HUDEP-2 (cell line): ENCODE data around the gene ST6GALNAC1.
"Not testable (repeated sequence)": the region's sequence is repeated elsewhere in the genome, so short reads cannot be mapped to it uniquely, and the experiment has no call there.

Experiments used
- DNase-seq, 76 experiments: peaks; one replicate each; lab custom pipeline; 2025; ENCODE audit not compliant: unreplicated experiment in 76 of 76; lab: John Stamatoyannopoulos, UW

ST6GALNAC1 gene

DNA sequence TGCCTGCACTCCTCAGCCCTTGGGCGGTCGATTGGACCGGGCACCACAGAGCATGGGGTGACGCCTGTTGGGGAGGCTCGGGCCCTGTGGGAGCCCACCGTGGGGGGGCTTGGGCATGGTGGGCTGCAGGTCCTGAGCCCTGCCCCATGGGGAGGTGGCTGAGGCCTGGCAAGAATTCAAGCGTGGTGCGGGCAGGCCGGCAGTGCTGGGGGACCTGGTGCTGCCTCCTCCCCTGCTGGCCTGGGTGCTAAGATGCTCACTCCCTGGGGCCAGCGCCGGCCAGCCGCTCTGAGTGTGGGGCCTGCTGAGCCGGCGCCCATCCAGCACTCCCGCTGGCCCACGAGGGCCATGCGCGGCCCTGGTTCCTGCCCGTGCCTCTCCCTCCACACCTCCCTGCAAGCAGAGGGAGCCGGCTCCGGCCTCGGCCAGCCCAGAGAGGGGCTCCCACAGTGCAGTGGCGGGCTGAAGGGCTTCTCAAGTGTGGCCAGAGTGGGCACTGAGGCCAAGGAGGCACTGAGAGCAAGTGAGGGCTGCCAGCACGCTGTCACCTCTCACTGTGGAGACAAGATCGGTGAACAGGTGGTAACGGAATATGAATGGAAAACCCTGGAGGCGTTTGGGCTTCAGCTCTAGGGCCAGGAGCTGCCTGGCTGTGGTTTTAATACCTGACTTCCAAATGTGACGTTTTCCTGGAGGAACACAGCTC is 28.5 kb downstream of the ST6GALNAC1 start:
- no peak for DNase-seq

DNA sequence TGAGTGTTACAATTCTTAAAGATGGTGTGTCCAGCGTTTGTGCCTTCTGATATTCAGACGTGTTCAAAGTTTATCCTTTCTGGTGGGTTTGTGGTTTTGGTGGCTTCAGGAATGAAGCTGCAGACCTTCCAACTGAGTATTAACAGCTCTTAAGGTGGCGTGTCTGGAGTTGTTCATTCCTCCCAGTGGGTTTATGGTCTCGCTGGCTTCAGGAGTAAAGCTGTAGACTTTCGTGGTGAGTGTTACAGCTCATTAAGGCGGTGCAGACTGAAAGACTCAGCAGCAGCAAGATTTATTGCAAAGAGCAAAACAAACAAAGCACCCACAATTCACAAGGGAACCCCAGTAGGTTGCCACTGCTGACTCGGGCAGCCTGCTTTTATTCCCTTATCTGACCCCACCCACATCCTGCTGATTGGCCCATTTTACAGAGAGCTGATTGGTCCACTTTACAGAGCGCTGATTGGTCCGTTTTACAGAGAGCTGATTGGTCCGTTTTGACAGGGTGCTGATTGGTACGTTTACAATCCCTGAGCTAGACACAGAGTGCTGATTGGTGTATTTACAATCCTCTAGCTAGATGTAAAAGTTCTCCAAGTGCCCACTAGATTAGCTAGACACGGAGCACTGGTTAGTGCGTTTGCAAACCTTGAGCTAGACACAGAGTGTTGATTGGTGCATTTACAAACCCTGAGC is 29.3 kb downstream of the ST6GALNAC1 start:
- not testable (repeated sequence) for DNase-seq

DNA sequence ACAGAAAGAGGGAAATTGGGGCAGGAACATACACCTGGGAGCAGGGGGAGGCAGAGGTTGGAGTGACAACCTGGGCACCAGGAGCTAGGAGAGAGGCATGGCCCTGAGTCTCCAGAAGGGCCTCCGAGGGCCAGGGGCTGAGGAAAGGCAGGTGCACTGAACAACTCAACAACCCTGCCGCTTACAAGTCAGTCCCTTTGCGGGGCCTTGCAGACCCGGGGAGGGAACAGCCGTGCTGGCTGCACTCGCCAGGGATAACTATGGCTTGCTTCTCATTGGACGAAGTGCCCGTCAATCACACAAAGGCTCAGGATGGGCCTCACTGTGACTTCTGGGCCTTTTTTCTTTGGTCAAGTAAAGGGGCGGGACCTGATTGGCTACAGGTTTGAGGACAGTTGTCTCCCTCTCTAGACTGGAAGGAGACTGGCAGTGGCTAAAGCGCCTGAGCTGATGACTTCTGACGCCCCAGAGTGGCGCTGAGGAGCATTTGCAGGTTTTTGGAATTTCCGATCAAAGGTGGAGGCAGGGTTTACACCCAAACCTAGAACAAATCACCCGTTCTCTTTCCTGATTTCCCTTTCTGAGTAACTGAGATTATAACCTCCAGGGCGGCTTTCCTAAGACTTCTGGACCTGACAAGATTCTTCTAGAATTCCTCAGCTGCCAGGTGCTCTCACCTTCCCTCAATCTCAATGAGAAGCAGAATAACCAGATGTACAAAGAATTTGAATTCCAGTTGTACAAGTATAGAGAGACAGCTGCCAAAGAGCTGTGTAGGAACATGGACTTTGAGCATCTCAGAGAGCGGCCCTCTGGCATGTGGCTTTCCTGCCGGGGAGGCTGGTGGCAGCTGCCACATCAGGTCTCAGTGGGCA is 30.3 kb downstream of the ST6GALNAC1 start:
- peak in 44 of 76 experiments; percentile 5 to 70 (median 34) for DNase-seq

DNA sequence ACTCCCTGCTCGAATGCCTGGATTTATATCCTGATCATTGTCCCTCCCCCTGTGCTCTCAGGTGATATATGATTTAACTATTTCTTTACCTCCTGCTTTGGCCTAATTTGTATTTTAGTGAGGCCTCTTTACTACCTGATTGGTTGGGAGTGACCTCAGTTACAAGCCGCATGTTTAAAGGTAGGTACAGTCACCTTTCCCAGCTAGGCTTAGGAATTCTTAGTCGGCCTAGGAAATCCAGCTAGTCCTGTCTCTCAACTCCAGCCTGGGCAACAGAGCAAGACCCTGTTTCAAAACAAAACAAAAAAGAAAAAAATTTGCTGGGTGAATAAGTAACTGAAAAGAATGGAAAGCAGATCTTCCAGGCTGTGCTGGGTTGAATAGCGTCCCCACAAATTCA is 31.1 kb downstream of the ST6GALNAC1 start:
- no peak for DNase-seq

DNA sequence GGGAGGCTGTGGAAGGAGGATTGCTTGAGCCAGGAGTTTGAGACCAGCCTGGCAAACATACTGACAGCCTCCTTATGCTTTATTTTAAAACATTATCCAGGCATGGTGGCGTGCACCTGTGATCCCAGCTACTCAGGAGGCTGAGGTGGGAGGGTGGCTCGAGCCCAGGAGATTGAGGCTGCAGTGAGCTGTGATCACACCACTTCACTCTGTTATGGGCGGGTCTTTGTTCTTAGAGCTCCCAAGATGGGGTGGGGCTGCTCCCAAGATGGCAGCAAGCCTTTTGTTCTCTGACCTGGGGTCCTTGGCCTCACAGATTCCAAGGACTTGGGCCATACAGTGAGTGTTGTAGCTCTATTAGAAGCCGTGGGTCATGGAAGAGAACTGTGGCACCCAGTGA is 31.8 kb downstream of the ST6GALNAC1 start:
- peak in 3 of 76 experiments; percentile 7 to 48 (median 34) for DNase-seq

DNA sequence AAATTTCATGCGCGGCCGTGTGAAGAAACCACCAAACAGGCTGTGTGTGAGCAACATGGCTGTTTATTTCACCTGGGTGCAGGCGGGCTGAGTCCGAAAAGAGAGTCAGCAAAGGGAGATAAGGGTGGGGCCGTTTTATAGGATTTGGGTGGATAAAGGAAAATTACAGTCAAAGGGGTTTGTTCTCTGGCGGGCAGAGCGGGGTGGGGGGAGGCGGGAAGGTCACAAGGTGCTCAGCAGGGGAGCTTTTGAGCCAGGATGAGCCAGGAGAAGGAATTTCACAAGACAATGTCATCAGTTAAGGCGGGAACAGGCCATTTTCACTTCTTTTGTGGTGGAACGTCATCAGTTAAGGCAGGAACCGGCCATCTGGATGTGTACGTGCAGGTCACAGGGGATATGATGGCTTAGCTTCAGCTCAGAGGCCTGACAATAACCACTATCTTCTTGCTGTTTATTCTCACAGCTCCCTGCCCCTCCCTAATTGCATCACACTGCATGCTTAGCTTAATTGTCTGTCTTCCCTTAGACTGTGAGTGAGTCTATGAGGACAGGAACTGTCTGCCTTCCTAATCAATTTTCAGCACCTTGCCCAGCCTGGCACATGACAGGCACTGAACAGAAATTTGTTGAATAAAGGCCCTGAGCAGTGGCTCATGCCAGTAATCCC is 32.3 kb downstream of the ST6GALNAC1 start:
- DNase-seq: peak in 40 of 76 experiments; percentile 6 to 77 (median 35)

DNA sequence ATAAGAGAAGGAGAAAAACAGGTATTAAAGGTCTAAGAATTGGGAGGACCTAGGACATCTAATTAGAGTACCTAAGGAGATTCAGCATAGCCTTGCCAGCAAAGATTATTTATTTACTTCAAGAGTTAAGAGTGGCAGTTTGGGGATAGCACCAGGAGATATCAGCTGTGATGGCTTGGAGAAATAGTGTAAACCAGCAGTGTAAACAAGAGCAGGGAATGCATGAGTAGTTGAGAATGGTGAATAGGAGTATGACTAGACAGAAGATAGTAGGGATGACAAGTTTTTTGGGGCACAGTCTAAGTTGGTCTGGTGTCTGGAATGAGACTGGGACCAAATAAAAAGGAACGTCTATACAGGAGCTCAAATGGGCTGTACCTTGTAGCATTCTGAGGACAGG is 36.9 kb downstream of the ST6GALNAC1 start:
- DNase-seq: not testable (repeated sequence)

DNA sequence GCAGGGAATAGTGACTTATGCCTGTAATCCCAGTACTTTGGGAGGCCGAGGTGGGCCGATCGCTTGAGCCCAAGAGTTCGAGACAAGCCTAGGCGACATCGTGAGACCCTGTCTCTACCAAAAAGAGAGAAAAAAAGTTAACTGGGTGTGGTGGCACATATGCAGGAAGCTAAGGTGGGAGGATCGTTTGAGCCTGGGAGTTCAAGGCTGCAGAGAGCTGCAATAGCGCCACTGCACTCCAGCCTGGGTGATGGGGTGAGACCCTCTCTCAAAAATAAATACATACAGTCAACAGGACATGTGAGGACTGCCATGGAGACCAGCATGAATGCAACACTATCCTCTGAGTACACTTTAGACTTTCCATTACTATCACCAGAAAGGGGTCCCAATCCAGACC is 42.5 kb downstream of the ST6GALNAC1 start:
- no peak for DNase-seq

DNA sequence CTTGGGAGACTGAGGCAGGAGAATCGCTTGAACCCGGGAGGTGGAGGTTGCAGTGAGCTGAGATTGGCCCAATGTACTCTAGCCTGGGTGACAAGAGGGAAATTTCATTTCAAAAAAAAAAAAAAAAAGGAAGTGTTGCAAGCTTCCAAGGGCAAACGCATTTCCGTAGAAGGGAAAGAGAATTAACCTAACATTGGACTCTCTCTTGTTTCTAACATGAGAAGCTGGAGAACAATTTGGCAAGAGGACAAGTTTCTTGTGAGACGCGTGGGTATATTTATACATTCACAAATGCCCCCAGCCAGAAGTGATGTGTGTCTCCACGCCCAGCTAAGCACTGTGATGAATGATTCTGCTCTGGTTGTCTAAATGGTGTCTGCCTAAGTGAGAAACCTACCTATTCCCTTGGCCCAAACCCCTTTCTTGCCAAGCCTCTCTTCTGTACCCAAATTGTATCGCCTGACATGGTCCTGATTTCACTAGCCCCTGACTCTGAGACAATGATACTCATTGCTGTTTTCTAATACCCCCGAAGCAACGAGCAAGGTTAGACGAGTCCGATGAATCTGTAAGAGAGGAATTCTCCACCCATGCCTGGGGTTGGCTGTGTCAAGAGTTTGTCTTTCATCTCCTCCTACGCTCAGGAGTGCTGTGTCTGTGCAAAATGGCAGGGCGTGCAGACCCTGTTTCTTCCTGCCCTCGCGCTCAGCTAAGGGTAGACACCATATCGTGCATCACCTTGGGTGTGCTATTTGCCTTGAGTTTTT is 43.7 kb downstream of the ST6GALNAC1 start:
- DNase-seq: no peak

DNA sequence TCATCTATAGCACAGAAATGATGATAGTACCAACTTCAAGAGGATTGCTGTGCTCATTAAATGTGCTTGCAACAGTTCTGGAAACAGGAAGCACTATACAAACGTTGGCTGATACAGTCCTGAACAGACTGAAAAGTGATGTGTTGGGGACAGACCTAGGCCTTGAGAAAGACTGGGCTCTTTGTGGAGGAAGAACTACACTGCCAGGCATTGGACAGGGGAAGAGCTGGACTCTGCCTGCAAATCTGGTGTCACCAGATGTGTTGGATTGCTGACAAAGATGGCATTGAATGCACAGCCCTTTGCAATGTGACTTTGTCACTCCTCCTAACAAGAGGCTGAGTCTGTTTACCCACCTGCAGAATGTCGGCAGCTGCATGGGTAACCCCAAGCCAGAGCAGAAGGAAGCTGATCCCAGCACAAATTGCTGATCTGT is 45.5 kb downstream of the ST6GALNAC1 start:
- DNase-seq: no peak

DNA sequence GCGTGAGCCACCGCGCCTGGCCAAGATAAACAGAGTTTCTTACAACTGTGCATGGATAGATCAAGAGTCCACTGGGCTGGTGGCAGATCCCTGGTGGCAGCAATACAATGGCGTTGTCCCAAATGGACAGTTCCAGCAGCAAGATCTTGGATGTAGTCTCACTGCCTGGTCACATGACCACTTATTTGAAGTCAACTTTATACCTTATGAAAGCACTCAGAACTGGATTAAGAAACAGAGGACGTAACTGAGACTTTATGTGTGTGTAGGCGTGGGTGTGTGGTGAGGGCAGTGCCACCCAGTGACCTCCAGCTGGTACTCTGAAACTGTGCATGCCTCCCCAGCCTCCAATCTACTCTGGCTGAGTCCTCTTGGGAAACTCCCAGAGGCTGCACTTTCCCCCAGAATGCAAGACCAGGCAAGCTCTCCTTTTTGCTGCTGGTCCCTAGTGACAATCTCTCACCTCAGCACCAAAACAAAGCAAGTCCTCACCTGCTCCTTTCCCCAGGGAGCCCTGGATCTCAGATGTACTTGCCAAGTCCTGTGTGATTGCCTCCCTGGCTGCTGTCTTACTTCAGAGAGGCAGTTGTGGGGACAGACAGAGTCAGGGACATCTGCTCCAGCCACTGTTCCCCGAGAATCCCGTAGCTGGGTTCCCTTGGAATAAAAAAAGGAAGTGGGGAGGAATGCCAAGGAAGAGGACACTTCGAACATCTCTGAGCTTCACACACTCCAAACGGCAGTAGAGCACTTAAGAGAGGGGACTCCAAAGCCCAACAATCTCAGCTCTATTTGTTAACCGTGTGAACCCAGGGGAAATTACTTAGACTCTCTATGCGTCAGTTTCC is 46.2 kb downstream of the ST6GALNAC1 start:
- peak in 1 of 76 experiments; percentile 13 for DNase-seq

DNA sequence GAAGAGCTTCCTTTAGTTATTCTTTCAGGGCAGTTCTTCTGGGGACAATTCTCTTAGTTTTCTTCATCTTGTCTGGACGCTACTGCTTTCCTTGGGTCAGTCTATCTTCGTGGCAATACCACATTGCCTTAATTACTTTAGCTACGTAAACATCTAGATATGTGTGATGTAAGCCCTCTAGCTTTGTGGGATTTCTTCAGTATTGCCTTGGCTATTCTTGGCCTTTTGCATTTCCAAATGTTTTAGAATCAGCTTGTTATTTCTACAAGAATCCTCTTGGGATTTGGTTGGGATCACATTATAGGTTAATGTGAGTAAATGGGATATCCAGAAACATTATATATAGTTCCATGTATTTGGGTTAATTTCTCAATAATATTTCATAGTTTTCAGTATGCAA is 48.9 kb downstream of the ST6GALNAC1 start:
- no peak for DNase-seq

DNA sequence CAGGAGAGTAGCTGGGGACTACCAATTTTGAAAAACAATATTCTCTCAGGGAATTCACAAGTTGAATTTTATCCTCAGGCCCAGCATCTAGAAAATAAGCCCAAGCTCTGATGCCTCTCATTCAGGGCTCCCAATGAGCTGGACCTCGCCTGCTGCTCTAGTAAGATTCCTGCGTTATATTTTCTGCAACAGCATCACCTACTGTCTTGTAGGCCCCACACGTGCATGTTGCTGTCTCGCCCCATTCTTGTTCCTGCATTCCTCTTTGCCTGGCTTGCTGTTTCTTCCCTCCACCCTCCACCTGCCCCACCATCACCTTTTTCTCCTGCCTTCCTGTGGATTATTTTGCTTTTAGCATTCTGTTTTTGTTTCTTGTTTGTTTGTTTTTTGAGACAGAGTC is 49.6 kb downstream of the ST6GALNAC1 start:
- no peak for DNase-seq

DNA sequence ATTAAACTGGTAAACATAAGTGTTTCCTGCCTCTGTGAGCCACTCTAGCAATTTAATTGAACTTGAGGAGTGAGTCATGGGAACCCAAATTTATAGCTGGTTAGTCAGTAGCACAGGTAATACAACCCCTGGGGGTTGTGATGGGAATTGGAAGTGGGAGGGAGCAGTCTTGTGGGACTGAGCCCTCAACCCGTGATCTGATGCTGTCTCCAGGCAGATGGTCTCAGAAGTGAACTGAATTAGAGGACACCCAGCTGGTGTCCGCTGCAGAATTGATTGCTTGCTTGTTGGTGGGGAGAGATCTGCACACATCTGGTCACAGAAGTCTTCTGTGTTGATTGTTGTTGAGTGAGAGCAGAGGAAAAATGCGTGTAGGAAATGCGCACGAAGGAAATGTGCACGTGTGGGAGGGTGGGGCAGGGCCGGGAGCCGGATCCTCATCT is 50.2 kb downstream of the ST6GALNAC1 start:
- no peak for DNase-seq

DNA sequence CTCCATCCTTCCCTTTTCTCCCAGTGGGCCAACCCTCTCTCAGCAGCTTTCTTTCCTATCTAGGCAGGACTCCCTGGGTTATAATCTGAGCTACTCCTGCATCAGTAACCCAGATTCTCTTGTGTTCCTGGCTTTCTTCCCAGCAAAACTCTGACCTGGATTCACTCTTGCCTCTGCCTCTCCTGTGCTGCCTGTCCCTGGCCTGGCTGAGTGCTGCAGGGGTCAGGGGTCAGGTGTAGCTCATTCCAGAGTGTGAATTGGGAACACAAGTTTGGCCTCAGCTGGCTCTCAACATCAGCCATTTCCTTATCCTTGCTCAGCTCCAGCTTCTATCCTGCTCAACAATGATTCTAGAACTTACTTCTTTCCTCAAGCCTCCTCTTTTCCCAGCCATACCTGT is 55.4 kb downstream of the ST6GALNAC1 start:
- no peak for DNase-seq

DNA sequence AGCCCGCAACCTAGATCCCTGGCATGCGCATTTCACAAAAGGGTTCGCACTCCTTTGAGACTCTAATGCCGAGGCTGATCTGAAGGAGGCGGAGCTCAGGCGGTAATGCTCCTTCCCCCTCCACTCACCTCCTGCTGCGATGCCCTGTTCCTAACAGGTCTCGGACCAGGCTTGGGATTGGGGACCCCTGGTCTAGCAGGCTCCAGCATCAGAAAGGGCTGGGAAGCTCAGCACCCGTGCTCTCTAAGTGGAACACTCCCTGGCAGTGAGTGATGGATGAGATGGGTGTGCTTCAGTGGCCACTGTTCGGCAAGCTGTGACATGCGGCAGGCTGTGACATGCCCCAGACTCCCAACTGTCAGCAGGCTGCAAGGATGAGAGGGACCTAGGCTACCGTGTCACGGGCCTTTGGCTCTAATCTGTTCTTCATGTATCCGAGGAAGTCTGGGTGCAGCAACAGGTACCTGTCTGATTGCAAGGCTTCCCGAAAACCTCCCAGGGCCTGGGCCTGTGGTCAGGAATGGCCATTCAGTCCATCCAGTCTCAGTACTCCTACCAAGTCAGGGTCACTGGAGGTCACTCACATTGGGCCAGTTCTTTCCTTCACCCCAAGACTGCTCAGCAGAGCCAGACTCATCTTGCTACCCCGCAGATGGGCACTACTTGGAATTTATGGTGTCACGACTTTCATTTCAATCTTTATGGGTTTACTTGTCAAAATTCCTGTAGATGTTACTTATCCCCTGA is 56.6 kb downstream of the ST6GALNAC1 start:
- no peak for DNase-seq

DNA sequence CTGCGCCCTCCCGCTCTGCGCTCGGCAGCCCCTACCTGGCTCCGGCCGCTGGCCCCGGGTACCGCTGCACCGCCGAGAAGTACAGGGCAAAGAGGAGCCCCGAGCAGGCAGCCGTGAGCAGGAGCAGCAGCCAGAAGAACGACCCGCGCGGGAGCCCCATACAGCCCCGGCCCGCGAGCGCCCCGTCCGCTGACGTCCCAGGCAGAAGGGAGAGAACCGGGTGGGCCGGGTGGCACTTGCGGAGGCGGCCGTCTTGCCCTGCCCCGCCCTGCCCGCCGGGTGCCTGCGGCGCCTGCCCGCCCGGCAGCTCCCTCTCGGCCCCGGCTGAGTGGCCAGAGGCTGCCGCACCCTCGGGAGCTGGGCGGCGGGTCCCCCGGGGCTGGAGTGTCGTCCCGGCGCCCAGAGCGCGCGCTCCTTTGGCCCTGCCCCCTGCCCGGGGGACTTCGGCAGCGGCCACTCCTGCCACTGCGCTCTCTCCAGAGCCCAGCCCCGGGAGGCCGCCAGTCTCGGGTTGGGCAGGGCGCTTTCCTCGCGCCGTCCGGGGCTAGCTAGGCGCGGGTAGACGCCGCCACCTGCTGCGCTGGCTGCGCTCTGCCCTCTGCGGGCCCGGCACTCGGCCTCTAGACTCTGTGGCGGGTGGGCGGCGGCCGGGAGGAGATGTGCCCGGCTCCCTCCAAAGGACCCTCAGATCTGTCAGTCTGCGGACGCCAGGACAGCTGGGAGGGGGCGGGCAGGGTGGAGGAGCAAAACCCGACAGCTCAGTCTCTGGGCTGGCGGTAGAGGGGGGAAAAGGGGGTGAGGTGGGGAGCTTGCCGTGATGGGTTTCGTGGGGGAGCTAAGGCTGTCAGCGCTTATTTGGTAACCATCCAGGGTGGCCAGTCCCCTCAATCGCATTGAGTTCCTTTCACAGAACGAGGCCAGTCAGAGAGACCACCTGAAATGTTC is 57.6 kb downstream of the ST6GALNAC1 start, which contains the start of gene ST6GALNAC2:
Gene ST6GALNAC2, minus strand, starts transcription at position 212 of the 945 bp plus-strand sequence. Its CDS starts 52 bp downstream, at position 160.
- peak in 53 of 76 experiments; percentile 15 to 75 (median 56) for DNase-seq
